PC-9 (cell line): Measurements from ENCODE around the gene DRC3.

Source experiments
- CTCF ChIP-seq: fragments of 200-600 bp; sonication (generic); conservative IDR thresholded peaks from 2 replicates; pipeline ENCODE4 v1.6.1; 2017; ENCODE audit warnings: mixed run types, antibody characterized with exemption, mild to moderate bottlenecking, moderate library complexity
- EZH2 ChIP-seq: fragments of 200-600 bp; sonication (generic); IDR thresholded peaks from 2 replicates; pipeline ENCODE4 v1.8.0; 2017; ENCODE audit warnings: antibody characterized with exemption, low read depth

GRCh38 chr17:17937958-17938357 is 34.7 kb upstream of the DRC3 start:
- TF ChIP-seq CTCF: no peak
- no peak for TF ChIP-seq EZH2
